GM15510 (cell line): ENCODE results near the gene PTAR1.

Experiments used
- POLR2A ChIP-seq: IDR thresholded peaks from 3 replicates; pipeline ENCODE4 v1.6.1; 2011; ENCODE audit warnings: borderline replicate concordance; ENCODE audit not compliant: insufficient read length; ENCODE audit errors: extremely low read depth

The PTAR1 gene

DNA sequence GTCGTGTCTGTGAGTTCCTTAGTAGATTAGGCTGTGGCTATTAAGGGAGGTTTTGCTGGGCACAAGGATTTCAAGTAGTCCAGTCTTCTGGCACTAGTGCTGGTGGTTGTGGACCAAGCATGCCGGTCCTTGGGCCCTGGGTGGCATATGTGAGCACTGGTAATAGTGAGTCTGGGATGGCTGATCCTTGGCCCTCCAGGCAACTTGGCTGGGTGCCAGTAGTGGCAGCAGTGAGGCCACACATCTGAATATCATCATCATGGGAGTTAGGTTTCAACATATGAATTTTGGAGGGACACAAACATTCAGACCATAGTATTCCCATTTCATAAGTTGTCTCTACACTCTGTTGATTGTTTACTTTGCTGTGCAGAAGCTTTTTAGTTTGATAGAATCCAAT, 62.3 kb downstream of the PTAR1 start:
- TF ChIP-seq POLR2A = no peak

DNA sequence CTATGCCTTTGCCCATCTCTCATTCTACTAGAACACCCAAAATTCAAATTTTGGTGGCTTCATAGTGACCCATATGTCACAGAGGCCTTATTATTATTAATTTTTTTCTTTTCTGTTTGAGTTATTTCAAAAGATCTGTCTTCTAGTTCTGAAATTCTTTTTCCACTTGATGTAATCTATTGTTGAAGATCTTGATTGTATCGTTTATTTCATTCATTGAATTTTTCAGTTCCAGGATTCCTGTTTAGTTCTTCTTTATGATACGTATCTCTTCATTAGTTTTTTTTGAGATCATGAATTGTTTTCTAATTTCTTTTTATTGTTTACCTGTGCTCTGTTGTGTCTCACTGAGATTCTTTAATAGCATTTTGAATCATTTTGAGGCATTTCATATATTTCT, 63.0 kb downstream of the PTAR1 start:
- no peak for TF ChIP-seq POLR2A

DNA sequence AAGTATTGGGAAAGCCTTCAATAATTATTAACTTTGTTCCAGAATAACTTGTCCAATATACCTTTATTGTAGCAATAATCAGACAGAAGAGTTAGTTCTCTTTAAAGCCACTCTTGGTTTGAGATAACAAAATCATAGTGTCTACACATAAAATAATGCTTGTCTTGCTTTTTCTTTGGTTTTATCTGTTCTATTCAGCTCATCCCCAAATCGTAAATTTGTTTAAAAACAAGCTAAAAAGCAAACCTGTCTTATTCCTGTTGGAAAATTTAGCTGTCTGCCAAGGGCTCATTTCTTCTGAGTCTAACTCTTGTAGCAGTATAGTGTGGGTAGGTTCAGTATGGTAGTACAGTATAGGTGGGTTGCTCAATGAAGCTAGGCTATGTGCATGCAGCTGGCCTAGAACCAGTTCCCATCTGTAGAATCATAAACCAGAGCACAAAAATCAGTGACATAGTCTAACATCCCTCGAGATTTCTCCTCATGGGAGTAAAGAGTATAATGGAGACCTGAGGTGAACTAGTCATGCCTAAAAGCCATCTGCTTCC, 69.7 kb downstream of the PTAR1 start:
- no peak for TF ChIP-seq POLR2A

DNA sequence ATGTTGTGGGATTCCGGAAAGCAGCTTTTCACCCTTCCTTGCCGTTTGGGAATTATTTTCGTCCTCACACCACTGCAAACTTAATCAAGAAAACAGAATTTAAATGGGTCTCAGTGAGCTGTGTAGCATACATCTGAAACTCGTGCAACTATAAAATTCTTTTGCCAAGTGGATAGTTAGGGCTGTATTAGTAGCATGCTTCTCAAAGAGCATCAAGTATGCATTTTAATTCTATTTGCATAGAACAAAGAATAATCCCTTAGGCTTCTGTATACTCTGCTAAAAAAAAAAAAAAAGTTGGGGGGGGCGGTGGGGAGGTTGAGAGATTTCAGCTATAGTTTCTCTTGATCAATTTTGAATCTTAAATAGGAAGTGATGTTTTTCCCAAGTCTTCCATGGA, 75.9 kb downstream of the PTAR1 start:
- TF ChIP-seq POLR2A = no peak

- no peak for TF ChIP-seq POLR2A
Measured at GRCh38 chr9:69678843-69679538, 80.8 kb downstream of the PTAR1 start.

GRCh38 chr9:69677931-69678330, 81.9 kb downstream of the PTAR1 start:
- no peak for TF ChIP-seq POLR2A

- no peak for TF ChIP-seq POLR2A
Measured at GRCh38 chr9:69675563-69675962, 84.2 kb downstream of the PTAR1 start.

DNA sequence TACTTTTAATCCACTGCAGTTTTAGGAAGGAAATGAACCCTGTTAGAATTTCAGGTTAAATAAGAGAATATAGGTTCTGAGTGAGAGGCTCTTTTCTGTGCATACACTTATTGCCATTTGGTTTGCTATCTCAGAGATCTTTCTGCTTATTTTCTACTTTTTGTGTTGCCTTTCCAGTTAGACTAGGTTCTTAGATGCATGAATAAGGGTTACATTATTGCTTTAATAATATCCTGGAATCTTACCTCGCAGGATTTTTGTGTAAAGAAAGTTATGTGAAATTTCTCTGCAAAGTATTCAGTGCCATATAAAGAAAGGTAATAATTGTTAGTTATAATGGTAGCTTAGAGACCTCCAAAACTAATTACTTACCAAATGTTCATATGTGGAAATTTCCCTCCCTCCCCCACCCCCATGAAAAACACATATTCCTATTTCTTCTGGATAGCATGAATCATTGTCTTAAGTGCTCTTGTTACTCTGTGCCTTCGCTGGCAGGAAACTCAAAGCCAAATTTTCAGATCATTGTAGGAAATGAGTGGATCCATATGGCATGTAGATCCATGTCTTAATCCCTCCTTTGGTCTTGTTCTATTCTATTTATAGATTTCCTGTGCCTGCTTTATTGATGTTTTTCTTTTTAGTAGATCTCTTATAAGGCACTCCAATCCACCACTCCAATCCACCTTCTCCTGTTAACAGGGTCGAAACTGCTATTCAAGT, 84.9 kb downstream of the PTAR1 start:
- no peak for TF ChIP-seq POLR2A

DNA sequence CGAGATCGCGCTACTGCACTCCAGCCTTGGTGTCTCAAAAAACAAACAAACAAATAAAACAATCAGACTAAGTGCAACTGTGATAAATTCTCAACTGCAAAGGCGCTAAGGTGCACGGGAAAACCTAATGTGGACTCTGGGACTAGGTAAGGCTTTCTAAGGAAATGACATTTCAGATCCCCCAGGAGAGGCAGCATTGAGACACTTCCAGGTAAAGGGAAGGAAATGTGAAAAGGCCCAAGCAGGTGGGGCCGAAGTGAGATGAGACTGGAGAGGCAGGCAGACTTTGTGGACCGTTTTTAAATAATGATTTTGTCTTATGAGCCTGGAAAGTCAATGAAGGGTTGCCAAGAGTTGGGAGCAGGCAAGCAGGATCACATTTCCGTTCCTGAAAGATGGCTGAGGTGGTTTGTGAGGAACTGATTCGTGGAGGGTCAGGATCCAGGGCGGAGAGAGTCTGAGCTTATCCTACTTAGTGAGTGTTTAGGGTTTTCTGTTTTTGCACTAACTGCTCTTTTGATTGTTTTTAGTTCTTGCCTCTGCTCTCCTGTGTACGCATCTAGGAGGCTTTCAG, 85.6 kb downstream of the PTAR1 start:
- no peak for TF ChIP-seq POLR2A

- TF ChIP-seq POLR2A = no peak
Measured at GRCh38 chr9:69673311-69673640, 86.5 kb downstream of the PTAR1 start.

GRCh38 chr9:69672596-69673310, 87.1 kb downstream of the PTAR1 start:
- TF ChIP-seq POLR2A = no peak

GRCh38 chr9:69671879-69672595, 87.8 kb downstream of the PTAR1 start, which contains the start of gene APBA1:
APBA1 (minus strand) TSS chr9:69672371.
- TF ChIP-seq POLR2A = no peak

DNA sequence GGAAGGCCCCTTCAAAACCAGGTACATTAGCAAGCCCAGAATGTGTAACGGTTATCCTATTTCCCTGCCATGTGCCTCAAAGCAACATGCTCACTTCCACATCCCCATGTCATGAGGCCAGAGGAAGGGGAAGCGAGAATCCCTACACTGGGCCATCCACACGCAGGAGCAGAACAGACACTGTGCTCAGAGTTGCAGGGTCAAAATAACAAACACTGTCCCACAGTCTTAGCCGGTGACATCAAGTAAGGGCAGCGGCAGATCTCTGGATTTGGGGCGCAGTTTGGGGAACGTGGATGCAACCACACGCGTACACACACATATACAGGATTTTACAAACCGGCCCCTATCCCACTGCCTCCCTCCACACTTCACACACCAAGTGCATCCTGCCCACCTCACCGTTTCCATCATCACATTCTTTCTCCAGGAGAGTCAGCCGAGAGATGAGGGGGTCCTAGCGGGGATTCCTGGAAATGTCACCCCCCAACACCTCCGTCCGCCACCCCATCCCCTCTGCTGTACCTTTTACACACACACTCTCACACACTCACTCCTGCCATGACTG, 88.4 kb downstream of the PTAR1 start:
- no peak for TF ChIP-seq POLR2A

DNA sequence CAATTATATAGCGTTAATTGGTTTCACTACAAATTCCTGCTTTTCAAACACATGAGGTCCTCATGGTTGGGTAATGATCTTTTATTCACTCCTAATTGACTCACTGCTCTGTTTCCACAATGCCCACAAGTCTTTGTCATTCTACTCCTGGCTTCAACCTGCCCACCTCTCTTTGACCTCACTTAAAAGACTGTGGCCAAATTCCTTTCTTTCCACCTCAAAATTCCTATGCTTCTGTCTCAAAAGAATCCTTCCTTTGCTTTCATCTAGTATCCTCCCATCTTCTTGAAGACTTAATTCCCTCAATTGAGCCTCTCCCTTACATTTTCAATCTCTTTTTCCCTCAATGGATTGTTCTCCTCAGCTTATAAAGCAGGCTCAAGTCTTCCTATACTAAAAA, 92.5 kb downstream of the PTAR1 start:
- no peak for TF ChIP-seq POLR2A
